ENCODE measurements around the gene WNT4.

The WNT4 gene

GRCh38 chr1:22133247-22133930, 9.5 kb downstream of the WNT4 start:
- H3K27ac ChIP-seq: no peak overlapping the region
- TF ChIP-seq CTCF (IDR thresholded peaks at IDR 0.05): no peak
- no peaks in the 10 kb centered on the region for H3K36me3 ChIP-seq
- no peak overlapping the region for H3K4me3 ChIP-seq (ENCODE audit: low read depth in 1 of 2, low read length in 1 of 2)
- H3K4me1 ChIP-seq (ENCODE audit: control insufficient read depth in 1 of 2, insufficient read depth in 1 of 2, low read depth in 1 of 2, low read length in 1 of 2): peaks cover under 1% of the 10 kb centered on the region in 2 experiments
- no peaks in the 10 kb centered on the region for H3K9me3 ChIP-seq
- H3K27me3 ChIP-seq: peaks cover 54% of the 10 kb centered on the region

GRCh38 chr1:22132517-22133235, 10.2 kb downstream of the WNT4 start:
- Histone ChIP-seq H3K9me3 (no peaks in the 10 kb centered on the region), H3K4me3 (ENCODE audit: low read depth in 1 of 2, low read length in 1 of 2) (no peak overlapping the region), H3K27me3 (peaks cover 46% of the 10 kb centered on the region), H3K27ac (no peak overlapping the region), H3K4me1 (ENCODE audit: control insufficient read depth in 1 of 2, insufficient read depth in 1 of 2, low read depth in 1 of 2, low read length in 1 of 2) (peaks cover 7% of the 10 kb centered on the region in 2 experiments), H3K36me3 (no peaks in the 10 kb centered on the region)
- no peak for TF ChIP-seq CTCF (IDR thresholded peaks at IDR 0.05)

GRCh38 chr1:22131875-22132486, 10.9 kb downstream of the WNT4 start:
- Histone ChIP-seq H3K27me3 (peaks cover 39% of the 10 kb centered on the region), H3K36me3 (no peaks in the 10 kb centered on the region), H3K27ac (no peak overlapping the region), H3K9me3 (no peaks in the 10 kb centered on the region), H3K4me1 (ENCODE audit: control insufficient read depth in 1 of 2, insufficient read depth in 1 of 2, low read depth in 1 of 2, low read length in 1 of 2) (peaks cover 7% of the 10 kb centered on the region in 2 experiments), H3K4me3 (ENCODE audit: low read depth in 1 of 2, low read length in 1 of 2) (no peak overlapping the region)
- TF ChIP-seq CTCF (IDR thresholded peaks at IDR 0.05): peak; percentile 41

GRCh38 chr1:22131062-22131461, 11.8 kb downstream of the WNT4 start:
- Histone ChIP-seq H3K4me1 (ENCODE audit: control insufficient read depth in 1 of 2, insufficient read depth in 1 of 2, low read depth in 1 of 2, low read length in 1 of 2) (peaks cover 7% of the 10 kb centered on the region in 2 experiments), H3K9me3 (no peaks in the 10 kb centered on the region), H3K4me3 (ENCODE audit: low read depth in 1 of 2, low read length in 1 of 2) (no peak overlapping the region), H3K27me3 (peaks cover 30% of the 10 kb centered on the region), H3K27ac (no peak overlapping the region), H3K36me3 (no peaks in the 10 kb centered on the region)
- TF ChIP-seq CTCF (IDR thresholded peaks at IDR 0.05): no peak

GRCh38 chr1:22129501-22130117, 13.3 kb downstream of the WNT4 start:
- Histone ChIP-seq H3K4me1 (ENCODE audit: control insufficient read depth in 1 of 2, insufficient read depth in 1 of 2, low read depth in 1 of 2, low read length in 1 of 2) (peaks cover 7% of the 10 kb centered on the region in 2 experiments), H3K9me3 (no peaks in the 10 kb centered on the region), H3K4me3 (ENCODE audit: low read depth in 1 of 2, low read length in 1 of 2) (no peak overlapping the region), H3K27me3 (peaks cover 17% of the 10 kb centered on the region), H3K36me3 (no peaks in the 10 kb centered on the region), H3K27ac (no peak overlapping the region)
- no peak for TF ChIP-seq CTCF (IDR thresholded peaks at IDR 0.05)
